Measurements from ENCODE around the gene CAPNS1.

DNA sequence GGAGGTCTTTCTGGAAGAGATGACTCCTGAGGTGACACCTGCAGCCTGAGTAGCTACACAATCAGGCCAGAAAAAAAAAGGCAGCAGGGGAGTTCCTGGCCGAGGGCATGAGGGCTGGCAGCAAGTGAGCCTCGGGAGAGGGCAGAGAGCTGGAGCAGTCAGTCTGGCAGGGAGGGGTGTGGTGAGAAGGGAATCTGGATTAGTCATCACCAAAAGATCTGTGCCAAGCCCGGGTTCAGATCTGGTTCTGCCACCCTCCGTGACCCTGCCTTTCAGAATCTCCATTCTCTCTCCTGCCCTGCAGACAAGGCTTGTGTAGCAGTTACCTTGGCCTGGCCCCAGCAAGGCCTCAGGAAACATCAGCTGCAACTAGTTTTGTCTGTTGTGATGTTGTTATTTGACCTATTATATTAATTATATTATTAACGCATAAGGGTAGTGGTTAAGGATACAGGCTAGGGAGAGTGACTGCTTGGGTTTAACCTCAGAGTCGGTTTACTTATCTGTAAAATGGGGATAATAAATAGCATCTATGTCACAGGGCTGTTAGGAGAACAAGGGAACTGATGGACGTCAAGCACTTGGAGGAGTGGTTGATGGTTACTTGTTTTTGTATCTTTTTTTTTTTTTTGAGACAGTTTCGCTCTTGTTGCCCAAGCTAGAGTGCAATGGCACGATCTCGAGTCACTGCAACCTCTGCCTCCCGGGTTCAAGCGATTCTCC is 2.7 kb upstream of the CAPNS1 start:
- no peak for TF ChIP-seq CTCF (IDR thresholded peaks at IDR 0.05 in 4 of 5, conservative IDR thresholded peaks at IDR 0.05 in 1 of 5)
- TF ChIP-seq POLR2A (IDR thresholded peaks at IDR 0.05) = no peak

Data from gastrocnemius medialis (tissue), 4 donors.